Measurements from ENCODE around the gene DAAM1.

Gene DAAM1

GRCh38 chr14:59154373-59154772 lies 34.1 kb upstream of the DAAM1 start:
- TF ChIP-seq CTCF (IDR thresholded peaks at IDR 0.05; ENCODE audit: insufficient read depth, missing control alignments), result no peak
- FAIRE-seq (no peak), DNase-seq (ENCODE audit: insufficient read length, low spot score) (no peak)

- TF ChIP-seq CTCF (IDR thresholded peaks at IDR 0.05; ENCODE audit: insufficient read depth, missing control alignments), result no peak
- FAIRE-seq (no peak), DNase-seq (ENCODE audit: insufficient read length, low spot score) (no peak)
These were observed 32.6 kb upstream of the DAAM1 start for GRCh38 chr14:59155886-59156285.

GRCh38 chr14:59159169-59159568 lies 29.3 kb upstream of the DAAM1 start:
- TF ChIP-seq CTCF (IDR thresholded peaks at IDR 0.05; ENCODE audit: insufficient read depth, missing control alignments), result no peak
- DNase-seq (ENCODE audit: insufficient read length, low spot score) (no peak), FAIRE-seq (no peak)

GRCh38 chr14:59160506-59160905 lies 28.0 kb upstream of the DAAM1 start:
- no peak for DNase-seq (ENCODE audit: insufficient read length, low spot score)
- no peak for TF ChIP-seq CTCF (IDR thresholded peaks at IDR 0.05; ENCODE audit: insufficient read depth, missing control alignments)
- no peak for FAIRE-seq

- TF ChIP-seq CTCF (IDR thresholded peaks at IDR 0.05; ENCODE audit: insufficient read depth, missing control alignments), result no peak
- FAIRE-seq (no peak), DNase-seq (ENCODE audit: insufficient read length, low spot score) (no peak)
These were observed 26.8 kb upstream of the DAAM1 start for GRCh38 chr14:59161561-59162175.

GRCh38 chr14:59166258-59166657 lies 22.2 kb upstream of the DAAM1 start:
- DNase-seq (ENCODE audit: insufficient read length, low spot score) (no peak), FAIRE-seq (no peak)
- TF ChIP-seq CTCF (IDR thresholded peaks at IDR 0.05; ENCODE audit: insufficient read depth, missing control alignments), result no peak

GRCh38 chr14:59175404-59175803 lies 13.1 kb upstream of the DAAM1 start:
- no peak for DNase-seq (ENCODE audit: insufficient read length, low spot score)
- no peak for FAIRE-seq
- no peak for TF ChIP-seq CTCF (IDR thresholded peaks at IDR 0.05; ENCODE audit: insufficient read depth, missing control alignments)

Measured in D721Med (cell line).